K562 (cell line): ENCODE data around the gene KCTD7.
"Not testable (repeated sequence)": the region's sequence is repeated elsewhere in the genome, so short reads cannot be mapped to it uniquely, and the experiment has no call there.

Experiments used
- CTCF ChIP-seq, 3 experiments: IDR thresholded peaks in 2 of 3; conservative IDR thresholded peaks in 1 of 3; 2 replicates each; pipeline ENCODE4 v1.5.1; 2011 to 2012; ENCODE audit warnings: low read length in 3 of 3, mild to moderate bottlenecking in 3 of 3, control low read depth in 2 of 3, improper control_type of control experiment in 1 of 3, inconsistent platforms in 1 of 3, low read depth in 1 of 3, mixed read lengths in 1 of 3, moderate library complexity in 1 of 3; ENCODE audit not compliant: insufficient read depth in 2 of 3
- E2F1 ChIP-seq: sonication (generic); formaldehyde crosslinking; IDR thresholded peaks from 2 replicates; pipeline ENCODE4 v1.8.1; 2023; ENCODE audit warnings: mild to moderate bottlenecking, missing genetic modification reagents, moderate library complexity
- E2F8 ChIP-seq: fragments of 450-650 bp; IDR thresholded peaks from 2 replicates; pipeline ENCODE4 v1.7.1; 2018; ENCODE audit warnings: mild to moderate bottlenecking, low read depth; ENCODE audit not compliant: partially characterized antibody
- EP300 ChIP-seq: IDR thresholded peaks from 2 replicates; pipeline ENCODE4 v1.6.1; 2012; ENCODE audit warnings: low read length, improper control_type of control experiment
- HNRNPLL ChIP-seq: fragments of 200-400 bp; formaldehyde crosslinking; IDR thresholded peaks from 2 replicates; pipeline ENCODE4 v1.6.1; 2017; ENCODE audit warnings: low read length, low read depth, mild to moderate bottlenecking; ENCODE audit not compliant: poor library complexity, severe bottlenecking
- KDM1A ChIP-seq, 2 experiments: fragments of 450-650 bp; IDR thresholded peaks; 2 replicates each; pipeline ENCODE4 v1.6.1; 2016; ENCODE audit warnings: mild to moderate bottlenecking in 2 of 2
- KLF10 ChIP-seq: fragments of 250-450 bp; sonication (Bioruptor Pico); IDR thresholded peaks from 2 replicates; pipeline ENCODE4 v1.6.1; 2021; ENCODE audit warnings: matching md5 sums
- KLF6 ChIP-seq: fragments of 250-450 bp; sonication (Bioruptor Pico); IDR thresholded peaks from 2 replicates; pipeline ENCODE4 v1.4.0; 2020; ENCODE audit warnings: mild to moderate bottlenecking, moderate library complexity, borderline replicate concordance
- MAZ ChIP-seq, 2 experiments: fragments of 450-650 bp in 1 of 2; sonication (generic) in 1 of 2; formaldehyde crosslinking; IDR thresholded peaks in 1 of 2; conservative IDR thresholded peaks in 1 of 2; 2 replicates each; pipeline versions ENCODE4 v1.4.0 to v1.5.0; 2020; ENCODE audit warnings: mild to moderate bottlenecking in 1 of 2, missing genetic modification reagents in 1 of 2
- POLR2A ChIP-seq: fragments of 450-650 bp; conservative IDR thresholded peaks from 2 replicates; pipeline ENCODE4 v1.6.1; 2016
- POLR2AphosphoS5 ChIP-seq: IDR thresholded peaks from 2 replicates; pipeline ENCODE4 v1.6.1; 2011; ENCODE audit warnings: mild to moderate bottlenecking, low read depth, low read length, moderate library complexity; ENCODE audit not compliant: control insufficient read depth, insufficient read depth
- ZNF143 ChIP-seq: sonication (generic); formaldehyde crosslinking; IDR thresholded peaks from 2 replicates; pipeline ENCODE4 v1.9.0; 2022; ENCODE audit warnings: mild to moderate bottlenecking, missing genetic modification reagents
- ZNF609 ChIP-seq: sonication (generic); formaldehyde crosslinking; IDR thresholded peaks from 2 replicates; pipeline ENCODE4 v1.8.1; 2023; ENCODE audit warnings: missing genetic modification reagents, mild to moderate bottlenecking, borderline replicate concordance

GRCh38 chr7:66687672-66688071, 59.0 kb downstream of the KCTD7 start:
- not testable (repeated sequence) for TF ChIP-seq POLR2AphosphoS5; POLR2A; EP300; E2F1 (CRISPR knock-in tag); ZNF609 (CRISPR knock-in tag); ZNF143 (CRISPR knock-in tag); CTCF (IDR thresholded peaks at IDR 0.05 in 2 of 3, conservative IDR thresholded peaks at IDR 0.05 in 1 of 3; ENCODE audit: insufficient read depth in 2 of 3, low read depth in 1 of 3, low read length in 3 of 3); KLF10 (CRISPR knock-in tag); E2F8; HNRNPLL; KLF6 (CRISPR knock-in tag); KDM1A (IDR thresholded peaks at IDR 0.05); MAZ (CRISPR knock-in tag; conservative IDR thresholded peaks at IDR 0.05 in 1 of 2, IDR thresholded peaks at IDR 0.05 in 1 of 2)
